C4-2B (cell line): Measurements from ENCODE around the gene TPRX1.

Experiments
- CTCF ChIP-seq: fragments of 450-650 bp; conservative IDR thresholded peaks from 2 replicates; pipeline ENCODE4 v1.5.1; 2017; ENCODE audit warnings: mild to moderate bottlenecking
- ZFX ChIP-seq: fragments of 450-650 bp; IDR thresholded peaks from 2 replicates; pipeline ENCODE4 v1.6.1; 2017

- TF ChIP-seq ZFX: no peak
- no peak for TF ChIP-seq CTCF
These were observed 44.1 kb upstream of the TPRX1 start for GRCh38 chr19:47848425-47848822.
